GM19463 (cell line): ENCODE results near the gene CAP1.
"Not testable (repeated sequence)": the region's sequence is repeated elsewhere in the genome, so short reads cannot be mapped to it uniquely, and the experiment has no call there.

Source experiments
- ATAC-seq: cut with Tn5 transposase; IDR thresholded peaks from one replicate; pipeline ENCODE4 v1.9.1; 2021; ENCODE audit warnings: mild to moderate bottlenecking, moderate library complexity; ENCODE audit not compliant: unreplicated experiment

CAP1 gene

GRCh38 chr1:40040511-40041465, at the start of gene CAP1:
Gene CAP1, plus strand, starts transcription at chr1:40040729. Its CDS starts 18,618 bp downstream, at chr1:40059347.
- peak; percentile 83 for ATAC-seq

- no peak for ATAC-seq
Measured at GRCh38 chr1:39992234-39992633, 48.3 kb upstream of the CAP1 start.

- no peak for ATAC-seq
Measured at GRCh38 chr1:39992888-39993287, 47.6 kb upstream of the CAP1 start.

- peak; percentile 85 for ATAC-seq
Measured at GRCh38 chr1:39995973-39996393, 44.5 kb upstream of the CAP1 start.

- no peak for ATAC-seq
Measured at GRCh38 chr1:39996396-39997004, 44.0 kb upstream of the CAP1 start.

- no peak for ATAC-seq
Measured at GRCh38 chr1:40001456-40001855, 39.1 kb upstream of the CAP1 start.

- no peak for ATAC-seq
Measured at GRCh38 chr1:40003156-40004093, 37.1 kb upstream of the CAP1 start.

GRCh38 chr1:40004857-40005256, 35.7 kb upstream of the CAP1 start:
- no peak for ATAC-seq

GRCh38 chr1:40007481-40008034, 33.0 kb upstream of the CAP1 start:
- ATAC-seq: not testable (repeated sequence)

GRCh38 chr1:40011198-40011597, 29.3 kb upstream of the CAP1 start:
- ATAC-seq: no peak

GRCh38 chr1:40014253-40014706, 26.2 kb upstream of the CAP1 start:
- ATAC-seq: no peak

GRCh38 chr1:40014812-40015594, 25.5 kb upstream of the CAP1 start:
- no peak for ATAC-seq

GRCh38 chr1:40017951-40018575, 22.5 kb upstream of the CAP1 start:
- ATAC-seq: no peak

- ATAC-seq: no peak
Measured at GRCh38 chr1:40020447-40021085, 20.0 kb upstream of the CAP1 start.

- no peak for ATAC-seq
Measured at GRCh38 chr1:40023379-40023944, 17.1 kb upstream of the CAP1 start.

GRCh38 chr1:40024671-40025070, 15.9 kb upstream of the CAP1 start:
- no peak for ATAC-seq

- no peak for ATAC-seq
Measured at GRCh38 chr1:40027647-40028046, 12.9 kb upstream of the CAP1 start.

- ATAC-seq: no peak
Measured at GRCh38 chr1:40029608-40030007, 10.9 kb upstream of the CAP1 start.
